Sigmoid colon (tissue), 4 donors: Measurements from ENCODE around the gene CYP27A1.

ENCODE experiments used
- CTCF ChIP-seq, 4 experiments: fragments of 450-650 bp in 3 of 4; fragments of 200-600 bp in 1 of 4; IDR thresholded peaks; one replicate each; pipeline ENCODE4 v1.5.1; 2016 to 2019; ENCODE audit warnings: antibody characterized with exemption in 4 of 4, mild to moderate bottlenecking in 3 of 4, moderate library complexity in 2 of 4
- POLR2A ChIP-seq, 2 donors: fragments of 450-650 bp; IDR thresholded peaks; one replicate each; pipeline ENCODE4 v1.6.1; 2016; ENCODE audit warnings: antibody characterized with exemption in 2 of 2, mild to moderate bottlenecking in 2 of 2, moderate library complexity in 2 of 2
- POLR2AphosphoS5 ChIP-seq, 4 donors: sonication (generic); formaldehyde crosslinking; IDR thresholded peaks; one replicate each; pipeline ENCODE4 v1.6.1; 2017; ENCODE audit warnings: antibody characterized with exemption in 4 of 4

- no peak for TF ChIP-seq POLR2A (IDR thresholded peaks at IDR 0.05)
- TF ChIP-seq POLR2AphosphoS5 (IDR thresholded peaks at IDR 0.05), result no peak
- no peak for TF ChIP-seq CTCF (IDR thresholded peaks at IDR 0.05)
Observed at GRCh38 chr2:218815244-218815637, 33.3 kb downstream of the CYP27A1 start.
